HEK293T (cell line): ENCODE measurements around the gene DTNBP1.

Experiments
- CTCF ChIA-PET: fragments of 350-600 bp; formaldehyde crosslinking; extraction: SDS; loops from one replicate; lab custom pipeline; 2021; ENCODE audit warnings: antibody characterized with exemption, inconsistent platforms; lab: Yijun Ruan, JAX
- POLR2A ChIA-PET: fragments of 350-600 bp; formaldehyde crosslinking; extraction: SDS; loops from one replicate; lab custom pipeline; 2020; ENCODE audit warnings: antibody characterized with exemption, inconsistent platforms; lab: Yijun Ruan, JAX
- DNase-seq: peaks from one replicate; pipeline ENCODE4 v3.0.0; 2012; ENCODE audit warnings: mixed read lengths; ENCODE audit errors: extremely low spot score
- ARNT ChIP-seq: fragments of 450-650 bp; IDR thresholded peaks from 2 replicates; pipeline ENCODE4 v1.6.1; 2017; ENCODE audit warnings: mild to moderate bottlenecking
- BHLHE40 ChIP-seq: fragments of 450-650 bp; IDR thresholded peaks from 2 replicates; pipeline ENCODE4 v1.6.1; 2016; ENCODE audit warnings: mild to moderate bottlenecking, moderate library complexity, borderline replicate concordance
- CTBP1 ChIP-seq: fragments of 450-650 bp; IDR thresholded peaks from 2 replicates; pipeline ENCODE4 v1.6.1; 2016; ENCODE audit warnings: borderline replicate concordance
- ELF4 ChIP-seq: fragments of 450-650 bp; IDR thresholded peaks from 2 replicates; pipeline ENCODE4 v1.6.1; 2017; ENCODE audit warnings: antibody characterized with exemption
- FOXA1 ChIP-seq: fragments of 450-650 bp; IDR thresholded peaks from 2 replicates; pipeline ENCODE4 v1.6.1; 2016; ENCODE audit warnings: mild to moderate bottlenecking
- FOXK2 ChIP-seq: fragments of 450-650 bp; IDR thresholded peaks from 2 replicates; pipeline ENCODE4 v1.6.1; 2016; ENCODE audit warnings: mild to moderate bottlenecking
- FOXM1 ChIP-seq: fragments of 450-650 bp; IDR thresholded peaks from 2 replicates; pipeline ENCODE4 v1.6.1; 2017; ENCODE audit warnings: mild to moderate bottlenecking, borderline replicate concordance
- HDGF ChIP-seq: fragments of 450-650 bp; IDR thresholded peaks from 2 replicates; pipeline ENCODE4 v1.6.1; 2017; ENCODE audit warnings: antibody characterized with exemption, borderline replicate concordance
- L3MBTL2 ChIP-seq: fragments of 450-650 bp; conservative IDR thresholded peaks from 2 replicates; pipeline ENCODE4 v1.6.1; 2016; ENCODE audit warnings: mild to moderate bottlenecking
- LEF1 ChIP-seq: fragments of 450-650 bp; IDR thresholded peaks from 2 replicates; pipeline ENCODE4 v1.6.1; 2017; ENCODE audit warnings: mild to moderate bottlenecking, borderline replicate concordance
- NFRKB ChIP-seq: fragments of 450-650 bp; IDR thresholded peaks from 2 replicates; pipeline ENCODE4 v1.6.1; 2016; ENCODE audit warnings: mild to moderate bottlenecking, moderate library complexity
- SP1 ChIP-seq: fragments of 450-650 bp; IDR thresholded peaks from 2 replicates; pipeline ENCODE4 v1.6.1; 2017
- SUZ12 ChIP-seq: fragments of 450-650 bp; IDR thresholded peaks from 2 replicates; pipeline ENCODE4 v1.6.1; 2016; ENCODE audit warnings: mild to moderate bottlenecking
- TARDBP ChIP-seq: fragments of 450-650 bp; IDR thresholded peaks from 2 replicates; pipeline ENCODE4 v1.6.1; 2016
- ZNF384 ChIP-seq: fragments of 450-650 bp; IDR thresholded peaks from 2 replicates; pipeline ENCODE4 v1.6.1; 2016
- TF ChIP-seq, protein P1 (sequence below): fragments of 450-650 bp; IDR thresholded peaks from 2 replicates; pipeline ENCODE4 v1.6.1; 2016

Gene DTNBP1

DNA sequence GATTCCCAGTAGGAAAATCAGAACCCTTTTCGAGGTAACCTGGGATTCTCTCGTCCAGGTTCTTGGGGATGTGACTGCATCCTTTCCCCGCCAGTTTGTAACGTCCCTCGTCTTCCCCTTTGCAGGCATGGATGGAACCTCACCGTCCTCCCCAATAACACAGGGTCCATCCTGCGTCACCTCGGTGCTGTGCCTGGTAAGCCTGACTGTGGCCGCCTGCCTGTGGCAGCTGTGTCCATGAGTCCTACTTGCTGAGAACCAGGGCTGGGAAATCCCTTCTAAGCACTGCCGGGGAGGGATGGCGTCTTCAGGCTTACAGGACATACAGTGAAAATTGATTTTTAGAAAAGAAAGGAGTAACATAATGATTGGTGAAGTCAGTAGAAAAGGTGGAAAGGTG is 155.6 kb downstream of the DTNBP1 start:
- TF ChIP-seq ZNF384 (no peak), L3MBTL2 (no peak), NFRKB (no peak), LEF1 (no peak), BHLHE40 (no peak), ELF4 (no peak), HDGF (no peak), SUZ12 (no peak), SP1 (no peak), FOXM1 (no peak), CTBP1 (no peak)
- no peak for DNase-seq
- ChIA-PET POLR2A (no interaction called here), CTCF (no interaction called here)

DNA sequence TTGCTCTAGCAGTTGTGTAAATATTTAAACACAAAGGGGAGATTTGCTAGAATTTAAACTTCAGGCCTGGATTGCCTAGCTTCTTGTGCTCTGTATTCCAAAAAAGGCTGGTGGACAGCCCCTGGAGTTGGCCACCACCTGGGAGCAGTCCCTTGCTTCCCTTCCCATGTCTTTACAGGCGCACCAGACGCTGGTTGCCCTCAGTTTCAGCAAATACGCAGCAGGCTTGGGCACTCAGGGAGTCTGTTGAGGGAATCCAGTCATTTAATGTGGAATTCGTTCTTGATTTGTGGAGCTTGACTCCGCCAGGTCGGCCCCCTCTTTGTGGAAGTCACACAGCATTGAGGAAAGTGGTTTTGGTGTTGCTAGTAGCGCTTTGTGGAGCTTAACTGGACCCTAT is 156.8 kb downstream of the DTNBP1 start:
- CTCF ChIA-PET = interaction anchor here (0.9 kb wide), 1 partner anchor 69 kb away, joined by 3 read pairs; no protein-coding TSS in a partner anchor
- POLR2A ChIA-PET = no interaction called here
- DNase-seq = no peak
- no peak for TF ChIP-seq NFRKB
- TF ChIP-seq FOXM1 = no peak
- no peak for TF ChIP-seq FOXK2
- no peak for TF ChIP-seq HDGF
- TF ChIP-seq LEF1 = no peak
- no peak for TF ChIP-seq FOXA1
- TF ChIP-seq ELF4 = no peak
- no peak for TF ChIP-seq CTBP1
- TF ChIP-seq SP1 = no peak
- no peak for TF ChIP-seq ZNF384
- TF ChIP-seq BHLHE40 = no peak
- TF ChIP-seq, protein P1, sequence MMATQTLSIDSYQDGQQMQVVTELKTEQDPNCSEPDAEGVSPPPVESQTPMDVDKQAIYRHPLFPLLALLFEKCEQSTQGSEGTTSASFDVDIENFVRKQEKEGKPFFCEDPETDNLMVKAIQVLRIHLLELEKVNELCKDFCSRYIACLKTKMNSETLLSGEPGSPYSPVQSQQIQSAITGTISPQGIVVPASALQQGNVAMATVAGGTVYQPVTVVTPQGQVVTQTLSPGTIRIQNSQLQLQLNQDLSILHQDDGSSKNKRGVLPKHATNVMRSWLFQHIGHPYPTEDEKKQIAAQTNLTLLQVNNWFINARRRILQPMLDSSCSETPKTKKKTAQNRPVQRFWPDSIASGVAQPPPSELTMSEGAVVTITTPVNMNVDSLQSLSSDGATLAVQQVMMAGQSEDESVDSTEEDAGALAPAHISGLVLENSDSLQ = no peak

DNA sequence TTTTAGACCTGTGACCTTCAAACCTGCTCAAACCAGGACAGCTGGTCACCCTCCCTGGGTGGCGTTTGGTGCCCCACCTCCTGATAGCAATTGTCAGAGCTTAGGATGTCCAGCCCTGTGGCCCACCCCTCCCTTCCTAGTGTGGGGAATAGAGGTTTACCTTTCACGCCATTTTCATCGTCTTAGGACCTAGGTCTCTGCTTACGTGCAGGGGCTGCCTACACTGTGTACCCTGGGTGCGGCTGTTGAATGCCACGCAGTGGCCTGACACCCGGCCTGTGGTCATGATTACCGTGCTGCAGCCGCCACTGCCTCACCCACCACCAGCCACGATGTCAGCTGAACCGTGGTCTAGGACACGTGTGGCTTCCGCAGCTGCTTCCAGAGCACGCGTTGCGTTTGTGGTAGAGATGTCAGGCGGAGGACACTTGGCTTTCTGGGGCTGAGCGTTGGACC is 157.3 kb downstream of the DTNBP1 start:
- ChIA-PET POLR2A (no interaction called here), CTCF (interaction anchor here (0.9 kb wide), 1 partner anchor 70 kb away, joined by 3 read pairs; no protein-coding TSS in a partner anchor)
- TF ChIP-seq HDGF (no peak), FOXA1 (no peak), BHLHE40 (no peak), SP1 (no peak)
- DNase-seq = no peak

DNA sequence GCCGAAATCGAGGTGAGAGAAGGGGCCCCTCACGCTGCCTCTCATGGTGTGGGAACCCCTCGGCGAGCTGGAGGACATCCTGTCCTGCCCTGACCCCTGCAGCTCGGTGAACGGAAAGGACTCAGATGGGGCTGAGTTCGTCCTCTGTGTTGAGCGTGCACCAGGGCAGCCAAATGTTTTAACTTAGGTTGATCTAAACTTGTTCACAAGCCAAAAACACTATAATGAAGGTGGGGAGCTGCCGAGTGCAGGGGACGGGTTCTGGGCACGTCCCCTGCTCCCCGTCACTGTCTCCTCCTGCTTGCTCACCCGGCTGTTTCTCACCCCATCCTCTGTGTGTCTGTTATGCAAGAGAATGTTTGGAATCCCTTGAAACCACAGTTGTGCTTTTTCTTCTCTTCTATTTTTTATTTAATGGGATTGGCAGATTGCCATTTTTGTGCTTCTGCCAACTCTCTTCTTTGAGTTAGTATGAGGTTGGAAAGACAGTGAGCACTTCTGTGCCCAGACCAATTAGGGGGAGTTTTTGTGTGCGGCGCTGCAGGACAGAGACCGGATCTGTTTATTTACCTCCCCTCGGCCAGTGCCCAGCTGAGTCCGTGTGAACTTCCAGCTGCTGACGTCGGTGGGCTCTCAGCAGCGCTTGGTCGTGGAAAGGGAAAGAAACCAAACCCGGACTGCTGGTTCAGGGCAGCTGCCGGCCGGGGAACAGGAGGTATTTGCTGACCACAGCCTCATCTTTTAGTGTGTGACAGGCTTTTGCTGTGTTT is 158.1 kb downstream of the DTNBP1 start:
- TF ChIP-seq SP1 (no peak), HDGF (no peak), LEF1 (no peak), TARDBP (no peak), CTBP1 (no peak), L3MBTL2 (no peak), FOXK2 (no peak), SUZ12 (no peak), NFRKB (no peak), ARNT (no peak), BHLHE40 (no peak), ELF4 (no peak), FOXA1 (no peak), FOXM1 (no peak), ZNF384 (no peak)
- TF ChIP-seq, protein P1 = no peak
- DNase-seq = no peak
- ChIA-PET CTCF (no interaction called here), POLR2A (no interaction called here)

DNA sequence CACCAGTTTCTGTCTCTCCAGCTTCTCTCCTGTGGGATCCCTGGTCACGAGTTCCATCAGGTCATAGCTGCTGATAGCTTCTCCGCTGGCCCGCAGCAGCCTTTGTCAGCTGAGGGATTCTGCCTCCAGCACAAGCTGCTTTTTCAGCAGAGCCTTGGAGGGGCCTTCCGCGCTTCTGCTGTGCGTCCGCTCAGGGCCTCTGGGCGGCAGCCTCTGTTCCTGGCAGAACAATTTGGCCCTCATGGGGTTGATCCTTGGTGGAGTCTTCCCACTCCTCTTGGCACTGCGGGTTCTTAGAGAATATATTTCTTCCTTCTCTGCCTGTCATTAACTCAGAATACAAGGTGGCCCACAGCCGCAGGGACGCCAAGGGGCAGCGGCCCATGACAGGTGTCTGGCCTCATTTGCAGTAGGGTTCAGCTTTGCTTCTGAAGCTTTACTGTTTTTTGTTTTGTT is 158.8 kb downstream of the DTNBP1 start:
- ChIA-PET CTCF (no interaction called here), POLR2A (no interaction called here)
- DNase-seq = no peak
- TF ChIP-seq NFRKB = no peak
- no peak for TF ChIP-seq ARNT
- no peak for TF ChIP-seq CTBP1
- no peak for TF ChIP-seq SP1
- TF ChIP-seq FOXK2 = no peak
- no peak for TF ChIP-seq LEF1
- TF ChIP-seq ELF4 = no peak
- TF ChIP-seq SUZ12 = no peak
- no peak for TF ChIP-seq L3MBTL2
- TF ChIP-seq BHLHE40 = no peak
- no peak for TF ChIP-seq ZNF384
- TF ChIP-seq HDGF = no peak
- TF ChIP-seq FOXA1 = no peak
- TF ChIP-seq TARDBP = no peak
- TF ChIP-seq FOXM1 = no peak
- TF ChIP-seq, protein P1 = no peak

DNA sequence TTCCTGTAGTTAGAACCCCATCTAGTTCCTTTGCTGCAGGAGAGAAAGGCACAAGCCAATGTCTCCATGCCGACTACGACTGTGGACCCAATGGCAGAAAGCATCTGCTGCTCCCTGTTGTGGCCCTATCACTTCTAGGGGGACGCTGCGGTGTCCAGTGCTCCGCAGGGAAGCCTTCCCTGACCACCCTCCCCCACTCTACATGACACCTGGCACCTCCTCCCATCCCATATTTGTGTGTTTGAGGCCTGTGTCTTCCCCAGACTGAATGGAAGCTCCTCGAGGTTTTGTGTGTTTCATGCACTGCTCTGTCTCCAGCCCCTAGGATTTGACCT is 159.5 kb downstream of the DTNBP1 start:
- TF ChIP-seq LEF1 = no peak
- no peak for TF ChIP-seq ARNT
- no peak for TF ChIP-seq BHLHE40
- CTCF ChIA-PET = no interaction called here
- POLR2A ChIA-PET = no interaction called here
- no peak for DNase-seq
